IMR-90 (cell line): Measurements from ENCODE around the gene SERPINI2.

Source experiments
- CEBPB ChIP-seq: IDR thresholded peaks from 2 replicates; pipeline ENCODE4 v1.6.1; 2012; ENCODE audit warnings: low read depth, low read length, improper control_type of control experiment
- CHD1 ChIP-seq: IDR thresholded peaks from 2 replicates; pipeline ENCODE4 v1.6.1; 2012; ENCODE audit warnings: low read depth, low read length, improper control_type of control experiment
- FOS ChIP-seq: fragments of 150-350 bp; IDR thresholded peaks from 2 replicates; pipeline ENCODE4 v1.6.1; 2016; ENCODE audit warnings: low read depth, low read length
- MAFK ChIP-seq: IDR thresholded peaks from 2 replicates; pipeline ENCODE4 v1.6.1; 2012; ENCODE audit warnings: low read depth, low read length, improper control_type of control experiment
- MXI1 ChIP-seq: IDR thresholded peaks from 2 replicates; pipeline ENCODE4 v1.6.1; 2012; ENCODE audit warnings: low read depth, mild to moderate bottlenecking, low read length, moderate library complexity, borderline replicate concordance
- POLR2A ChIP-seq: IDR thresholded peaks from 2 replicates; pipeline ENCODE4 v1.6.1; 2012; ENCODE audit warnings: mild to moderate bottlenecking, low read depth, low read length
- RAD21 ChIP-seq: IDR thresholded peaks from 2 replicates; pipeline ENCODE4 v1.6.1; 2012; ENCODE audit warnings: low read length, improper control_type of control experiment
- RCOR1 ChIP-seq: IDR thresholded peaks from 2 replicates; pipeline ENCODE4 v1.6.1; 2012; ENCODE audit warnings: mild to moderate bottlenecking, low read length, improper control_type of control experiment; ENCODE audit not compliant: insufficient replicate concordance
- SMC3 ChIP-seq: fragments of 150-350 bp; IDR thresholded peaks from 2 replicates; pipeline ENCODE4 v1.6.1; 2016; ENCODE audit warnings: low read depth, mild to moderate bottlenecking, antibody characterized with exemption, low read length, moderate library complexity
- TF ChIP-seq, protein P1 (sequence below): conservative IDR thresholded peaks from 2 replicates; pipeline ENCODE4 v1.5.1; 2012; ENCODE audit warnings: mild to moderate bottlenecking, low read depth, low read length, improper control_type of control experiment
- TF ChIP-seq, protein P2 (sequence below): fragments of 150-350 bp; IDR thresholded peaks from 2 replicates; pipeline ENCODE4 v1.6.1; 2017; ENCODE audit warnings: mild to moderate bottlenecking, antibody characterized with exemption, low read length, low read depth

DNA sequence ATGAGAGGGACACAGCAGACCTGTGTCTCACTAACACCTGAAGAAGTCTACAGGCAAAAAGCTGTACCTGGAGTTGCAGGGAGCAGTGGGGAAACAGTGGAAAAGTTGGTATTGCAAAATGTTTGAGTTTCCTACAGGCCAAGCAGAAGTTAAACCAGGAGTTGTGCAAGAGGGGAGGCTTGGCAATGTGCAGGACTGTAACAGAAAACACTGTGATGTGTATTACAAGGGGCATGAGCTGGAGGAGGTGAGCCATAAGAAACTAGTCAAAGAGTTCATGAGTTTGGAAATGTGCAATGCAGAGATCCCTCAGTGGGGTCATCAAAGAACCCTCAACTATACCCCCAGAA lies 47.1 kb upstream of the SERPINI2 start:
- TF ChIP-seq, protein P1, sequence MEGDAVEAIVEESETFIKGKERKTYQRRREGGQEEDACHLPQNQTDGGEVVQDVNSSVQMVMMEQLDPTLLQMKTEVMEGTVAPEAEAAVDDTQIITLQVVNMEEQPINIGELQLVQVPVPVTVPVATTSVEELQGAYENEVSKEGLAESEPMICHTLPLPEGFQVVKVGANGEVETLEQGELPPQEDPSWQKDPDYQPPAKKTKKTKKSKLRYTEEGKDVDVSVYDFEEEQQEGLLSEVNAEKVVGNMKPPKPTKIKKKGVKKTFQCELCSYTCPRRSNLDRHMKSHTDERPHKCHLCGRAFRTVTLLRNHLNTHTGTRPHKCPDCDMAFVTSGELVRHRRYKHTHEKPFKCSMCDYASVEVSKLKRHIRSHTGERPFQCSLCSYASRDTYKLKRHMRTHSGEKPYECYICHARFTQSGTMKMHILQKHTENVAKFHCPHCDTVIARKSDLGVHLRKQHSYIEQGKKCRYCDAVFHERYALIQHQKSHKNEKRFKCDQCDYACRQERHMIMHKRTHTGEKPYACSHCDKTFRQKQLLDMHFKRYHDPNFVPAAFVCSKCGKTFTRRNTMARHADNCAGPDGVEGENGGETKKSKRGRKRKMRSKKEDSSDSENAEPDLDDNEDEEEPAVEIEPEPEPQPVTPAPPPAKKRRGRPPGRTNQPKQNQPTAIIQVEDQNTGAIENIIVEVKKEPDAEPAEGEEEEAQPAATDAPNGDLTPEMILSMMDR = no peak
- TF ChIP-seq, protein P2, sequence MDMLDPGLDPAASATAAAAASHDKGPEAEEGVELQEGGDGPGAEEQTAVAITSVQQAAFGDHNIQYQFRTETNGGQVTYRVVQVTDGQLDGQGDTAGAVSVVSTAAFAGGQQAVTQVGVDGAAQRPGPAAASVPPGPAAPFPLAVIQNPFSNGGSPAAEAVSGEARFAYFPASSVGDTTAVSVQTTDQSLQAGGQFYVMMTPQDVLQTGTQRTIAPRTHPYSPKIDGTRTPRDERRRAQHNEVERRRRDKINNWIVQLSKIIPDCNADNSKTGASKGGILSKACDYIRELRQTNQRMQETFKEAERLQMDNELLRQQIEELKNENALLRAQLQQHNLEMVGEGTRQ = no peak
- no peak for TF ChIP-seq FOS
- no peak for TF ChIP-seq CHD1
- no peak for TF ChIP-seq CEBPB
- TF ChIP-seq POLR2A = no peak
- no peak for TF ChIP-seq RAD21
- no peak for TF ChIP-seq MAFK
- TF ChIP-seq MXI1 = no peak
- TF ChIP-seq SMC3 = no peak
- TF ChIP-seq RCOR1 = no peak
